GM19452 (cell line): ENCODE results near the gene SLC37A1.

Experiments used
- ATAC-seq: cut with Tn5 transposase; IDR thresholded peaks from one replicate; pipeline ENCODE4 v1.9.1; 2021; ENCODE audit not compliant: unreplicated experiment

Gene SLC37A1

GRCh38 chr21:42542196-42542595 is 28.5 kb downstream of the SLC37A1 start:
- no peak for ATAC-seq

DNA sequence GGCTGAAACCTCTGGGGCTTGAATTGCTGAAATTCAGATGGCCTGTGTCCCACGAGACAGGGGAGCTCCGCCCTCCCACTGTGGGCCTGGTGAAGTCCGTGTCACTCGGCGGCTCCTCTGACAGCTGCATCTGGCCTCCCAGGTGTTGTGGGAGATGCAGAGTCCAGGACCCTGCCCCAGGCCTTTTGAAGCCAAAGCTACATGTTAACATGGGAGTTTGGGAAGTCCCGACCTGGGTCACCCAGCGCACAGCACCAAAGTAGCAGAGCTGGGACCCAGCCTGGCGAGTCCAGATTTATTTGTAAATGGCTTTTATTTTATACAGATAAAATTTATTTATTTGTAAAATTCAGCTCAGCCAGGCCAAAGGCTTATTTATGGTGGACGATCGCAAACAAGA is 28.9 kb downstream of the SLC37A1 start:
- ATAC-seq = no peak

DNA sequence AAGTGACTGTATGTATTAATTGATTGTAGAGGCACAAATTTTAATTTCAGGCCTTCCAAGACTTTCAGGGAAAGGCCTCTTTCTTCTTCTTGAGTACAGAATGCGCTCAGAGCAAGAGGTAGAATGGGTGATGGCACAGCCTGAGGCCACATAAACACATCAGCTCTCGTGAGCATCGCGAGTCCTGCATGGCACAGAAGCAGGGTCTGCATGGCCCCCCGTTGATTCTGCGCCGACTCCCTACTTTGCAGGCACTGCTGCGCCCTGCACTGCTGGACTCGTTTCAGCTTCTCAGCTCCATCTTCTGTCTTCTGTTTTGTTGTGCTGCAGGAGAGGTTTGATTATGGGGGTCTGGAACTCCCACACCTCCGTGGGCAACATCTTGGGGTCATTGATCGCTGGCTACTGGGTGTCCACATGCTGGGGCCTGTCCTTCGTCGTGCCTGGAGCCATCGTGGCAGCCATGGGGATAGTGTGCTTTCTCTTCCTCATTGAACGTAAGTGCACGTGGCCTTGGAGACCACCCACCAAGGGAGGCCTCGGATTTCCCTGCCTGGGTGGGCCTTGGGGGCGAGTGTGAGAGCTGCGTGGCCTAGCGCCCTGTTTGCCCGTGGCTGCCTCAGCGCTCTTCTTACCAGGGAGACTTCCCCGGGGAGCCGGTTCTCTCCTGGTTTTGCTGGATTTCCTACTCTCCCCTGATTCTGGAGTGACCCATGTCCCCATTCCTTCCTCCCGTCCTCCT is 29.6 kb downstream of the SLC37A1 start:
- ATAC-seq = no peak

- no peak for ATAC-seq
These were observed 30.9 kb downstream of the SLC37A1 start for GRCh38 chr21:42544544-42544943.

GRCh38 chr21:42545317-42545716 is 31.7 kb downstream of the SLC37A1 start:
- ATAC-seq = no peak

- ATAC-seq = no peak
These were observed 32.1 kb downstream of the SLC37A1 start for GRCh38 chr21:42545745-42546144.

DNA sequence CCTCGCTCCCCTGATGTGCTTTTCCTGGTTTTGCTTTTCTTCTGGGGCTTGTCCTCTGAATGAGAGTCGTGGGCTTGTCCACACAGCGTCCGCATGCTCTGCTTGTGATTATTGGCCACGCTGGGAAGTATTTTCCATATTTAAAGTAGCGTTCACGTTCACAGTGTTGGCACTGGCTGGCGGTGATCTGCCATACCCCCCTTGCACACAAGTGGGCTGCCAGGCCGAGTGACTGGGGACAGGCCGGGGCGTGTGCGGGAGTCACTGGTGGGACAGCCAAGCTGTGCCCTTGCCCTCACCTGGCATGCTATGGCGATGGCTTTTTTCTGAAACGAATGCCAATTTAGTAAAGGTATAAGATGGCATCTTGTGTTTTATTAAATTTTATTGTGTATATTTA is 32.8 kb downstream of the SLC37A1 start:
- no peak for ATAC-seq

DNA sequence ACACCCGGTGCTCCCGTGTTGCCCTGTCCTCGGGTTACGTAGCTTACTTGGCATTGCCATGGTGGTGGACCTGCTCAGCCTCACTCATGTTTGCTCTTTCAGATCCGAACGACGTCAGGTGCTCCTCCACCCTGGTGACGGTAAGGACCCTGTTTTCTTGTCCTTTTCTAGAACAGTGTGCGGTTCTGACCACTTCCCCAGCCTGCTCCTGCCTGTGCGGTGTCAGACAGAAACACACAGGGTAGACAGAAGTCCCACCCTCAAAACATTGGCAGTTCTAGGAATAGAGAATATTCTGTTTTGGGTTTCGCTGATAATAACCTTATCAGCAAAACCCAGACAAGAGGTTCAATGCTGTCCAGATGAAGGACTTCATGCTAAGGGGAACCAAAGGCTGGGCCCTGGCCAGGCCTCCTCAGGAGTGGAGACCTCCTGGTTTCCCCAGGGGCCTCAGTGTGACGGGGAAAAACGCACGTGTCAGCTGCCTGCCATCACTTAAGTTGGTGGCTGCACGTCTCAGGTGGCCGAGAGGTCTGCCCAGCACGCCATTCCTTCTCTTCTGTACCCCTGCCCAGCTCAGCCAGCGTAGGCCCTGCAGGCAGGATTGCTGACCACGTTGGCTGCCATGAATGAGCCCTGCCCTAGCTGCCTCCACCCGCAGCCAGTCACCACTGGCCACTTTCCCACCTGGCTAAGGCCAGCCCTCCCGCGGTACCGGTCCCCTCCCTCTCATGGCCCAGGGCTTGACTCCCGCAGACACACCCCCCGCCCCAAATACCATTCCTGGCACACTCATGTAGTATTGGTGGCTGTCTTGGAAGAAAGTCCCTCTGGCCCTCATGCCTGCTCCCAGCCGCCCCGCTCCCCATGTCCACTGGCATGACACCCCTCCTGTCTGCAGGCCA is 33.6 kb downstream of the SLC37A1 start:
- ATAC-seq = no peak

DNA sequence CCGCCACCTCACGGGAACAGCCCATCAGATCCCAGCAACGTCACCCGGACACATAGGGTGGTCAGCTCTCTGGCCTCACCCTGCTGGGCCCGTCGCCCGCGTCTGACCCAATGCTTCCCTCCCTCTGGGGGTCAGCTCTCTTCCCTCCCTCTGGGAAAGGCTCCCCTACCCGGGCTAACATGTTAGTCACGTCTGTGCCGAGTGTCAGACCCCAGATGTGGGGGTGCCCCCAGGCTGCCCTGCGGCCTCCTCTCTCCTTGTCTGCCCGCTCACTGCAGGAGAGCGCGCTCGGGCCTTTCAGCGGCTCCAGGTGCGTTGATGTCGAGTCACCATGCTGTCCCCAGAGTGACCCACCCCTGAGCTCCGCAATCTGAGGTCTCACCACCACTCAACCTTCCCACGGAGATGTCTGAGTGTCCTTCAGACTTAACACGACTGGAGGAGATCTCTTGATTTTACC is 34.3 kb downstream of the SLC37A1 start:
- ATAC-seq = no peak

GRCh38 chr21:42548687-42549406 is 35.2 kb downstream of the SLC37A1 start:
- ATAC-seq = no peak

GRCh38 chr21:42550817-42551216 is 37.2 kb downstream of the SLC37A1 start:
- ATAC-seq = no peak

DNA sequence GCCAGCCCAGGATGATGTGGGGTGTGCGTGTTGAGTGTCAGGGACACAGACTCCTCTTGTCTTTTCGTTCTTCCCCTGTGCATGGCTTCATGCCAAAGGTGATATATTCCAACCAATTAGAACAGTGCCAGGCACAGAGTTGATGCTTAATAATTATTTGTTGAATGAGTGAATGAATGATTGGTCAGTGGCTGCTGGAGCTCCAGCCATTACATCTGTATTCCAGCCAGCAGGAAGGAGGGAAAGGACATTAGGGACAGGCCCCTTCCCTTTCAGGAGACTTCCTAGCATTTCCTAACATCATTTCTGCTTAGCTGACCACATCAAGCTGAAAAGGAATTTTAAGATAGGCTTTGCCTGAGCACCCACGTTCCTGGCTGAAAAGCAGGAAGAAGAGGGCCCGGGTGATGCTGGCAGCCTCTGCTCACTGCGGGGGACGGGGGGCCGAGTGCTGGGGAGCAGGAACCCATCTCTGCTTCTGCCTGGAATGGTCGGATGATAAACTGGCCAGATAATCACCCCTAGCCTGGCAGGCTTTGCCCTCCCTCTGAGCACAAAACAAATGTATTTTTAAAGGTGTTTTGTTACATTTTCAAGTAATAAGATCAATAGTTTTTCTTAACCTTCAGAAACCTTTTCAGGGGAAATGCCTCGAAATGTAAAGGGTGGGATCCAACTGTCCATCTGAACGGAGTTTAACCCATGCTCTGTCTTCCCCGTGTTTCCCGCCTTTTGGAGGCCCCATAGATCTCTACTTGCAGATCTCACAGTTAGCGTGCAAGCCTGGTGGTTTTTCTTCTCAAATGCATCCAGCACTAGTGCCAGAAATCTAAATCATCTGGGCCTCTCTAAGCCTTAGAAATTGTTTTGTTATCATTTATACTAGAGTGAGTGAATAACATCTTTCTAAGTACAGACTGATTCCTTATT is 39.0 kb downstream of the SLC37A1 start:
- ATAC-seq = no peak

- no peak for ATAC-seq
These were observed 39.8 kb downstream of the SLC37A1 start for GRCh38 chr21:42553435-42553834.

- ATAC-seq = no peak
These were observed 40.8 kb downstream of the SLC37A1 start for GRCh38 chr21:42554251-42554961.

DNA sequence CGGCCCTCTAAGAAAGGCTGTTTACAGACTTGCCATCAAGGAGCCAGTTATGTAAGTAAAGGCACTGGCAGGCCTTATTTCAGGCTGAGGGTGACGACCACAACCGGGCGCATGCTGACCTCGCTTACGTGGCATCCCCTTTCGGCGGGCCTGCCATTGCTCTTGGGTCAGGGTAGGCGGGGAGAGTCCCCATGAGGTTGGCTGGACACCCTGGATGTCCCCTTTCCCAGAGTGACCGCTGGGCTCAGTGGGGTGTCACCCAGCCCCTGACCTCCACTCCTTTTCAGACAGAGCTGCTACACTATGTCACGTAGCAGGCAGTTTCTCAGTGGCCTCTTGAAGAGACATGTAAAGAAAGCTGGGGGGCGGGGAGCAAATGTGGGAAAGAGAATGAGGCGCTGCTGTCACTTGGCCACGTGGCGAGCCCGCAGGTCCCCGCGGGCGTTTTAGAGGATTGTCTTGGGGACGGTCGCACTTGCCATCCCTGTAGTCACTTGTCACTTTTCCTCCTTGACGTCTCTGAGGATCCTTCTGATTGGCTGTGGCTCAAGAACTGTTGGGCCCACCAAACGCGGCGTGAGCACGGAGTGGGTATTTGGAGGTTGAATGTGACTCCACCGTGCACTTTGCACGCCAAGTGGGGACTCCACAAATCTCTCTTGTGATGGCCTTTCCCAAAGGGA is 42.2 kb downstream of the SLC37A1 start:
- ATAC-seq = no peak

- ATAC-seq = no peak
These were observed 42.8 kb downstream of the SLC37A1 start for GRCh38 chr21:42556476-42556875.

GRCh38 chr21:42556960-42557359 is 43.3 kb downstream of the SLC37A1 start:
- no peak for ATAC-seq

- no peak for ATAC-seq
These were observed 43.8 kb downstream of the SLC37A1 start for GRCh38 chr21:42557420-42557819.

DNA sequence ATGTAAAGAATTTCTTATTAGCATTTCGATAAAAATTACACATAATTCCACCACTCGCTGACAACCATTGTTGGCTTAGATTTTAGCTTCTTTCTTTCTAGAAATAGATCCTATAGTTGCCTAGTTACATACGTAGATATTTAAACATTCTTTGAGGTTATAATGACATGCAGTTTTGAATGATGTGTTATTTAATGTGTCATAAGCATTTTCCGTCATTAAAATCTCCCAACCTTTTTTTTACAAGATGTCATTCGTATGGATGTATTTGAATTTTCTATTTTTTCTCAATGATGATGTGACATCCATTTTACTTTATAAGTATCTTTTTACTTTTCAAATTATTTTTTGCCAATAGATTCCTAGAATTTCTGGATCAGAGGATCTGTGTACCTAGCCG is 44.7 kb downstream of the SLC37A1 start:
- no peak for ATAC-seq
